Measurements from ENCODE around the gene AKIRIN1.
"Not testable (repeated sequence)": the region's sequence is repeated elsewhere in the genome, so short reads cannot be mapped to it uniquely, and the experiment has no call there.

DNA sequence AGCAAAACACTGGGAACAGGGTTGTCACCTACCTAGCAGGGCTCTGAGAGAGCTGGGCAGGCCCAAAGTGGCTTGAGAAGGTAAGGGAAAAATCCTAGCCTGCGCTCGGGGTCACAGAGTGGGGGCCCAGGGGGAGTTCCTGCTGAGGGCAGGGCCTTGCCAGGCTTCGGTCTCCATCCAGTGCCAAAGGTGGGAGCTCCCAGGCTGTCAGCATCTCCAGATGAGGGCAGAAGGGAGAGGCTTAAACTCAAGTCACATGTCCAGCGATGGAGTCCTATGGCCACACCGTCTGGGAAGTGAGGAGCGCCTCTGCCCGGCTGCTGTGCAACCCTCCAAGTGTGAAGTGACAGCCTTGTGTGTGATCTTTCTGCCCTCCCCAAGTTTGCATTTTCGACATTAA, 23.9 kb downstream of the AKIRIN1 start:
- not testable (repeated sequence) for TF ChIP-seq POLR2AphosphoS5 (IDR thresholded peaks at IDR 0.05; ENCODE audit: low read depth, low read length); TAF1 (IDR thresholded peaks at IDR 0.05; ENCODE audit: borderline replicate concordance, low read depth, low read length)

Measured in GM12892 (cell line).